Astrocyte (in vitro differentiated cells and primary cell): ENCODE results near the gene MYO1E.

Experiments
- EZH2 ChIP-seq: IDR thresholded peaks from 2 replicates; pipeline ENCODE4 v1.6.1; 2012; ENCODE audit warnings: mild to moderate bottlenecking, low read length, inconsistent platforms; ENCODE audit not compliant: insufficient read depth
- TF ChIP-seq, protein P1 (sequence below): IDR thresholded peaks from 2 replicates; pipeline ENCODE4 v1.5.1; 2011; ENCODE audit warnings: low read depth, mild to moderate bottlenecking, inconsistent platforms, low read length, moderate library complexity; ENCODE audit not compliant: insufficient read depth

DNA sequence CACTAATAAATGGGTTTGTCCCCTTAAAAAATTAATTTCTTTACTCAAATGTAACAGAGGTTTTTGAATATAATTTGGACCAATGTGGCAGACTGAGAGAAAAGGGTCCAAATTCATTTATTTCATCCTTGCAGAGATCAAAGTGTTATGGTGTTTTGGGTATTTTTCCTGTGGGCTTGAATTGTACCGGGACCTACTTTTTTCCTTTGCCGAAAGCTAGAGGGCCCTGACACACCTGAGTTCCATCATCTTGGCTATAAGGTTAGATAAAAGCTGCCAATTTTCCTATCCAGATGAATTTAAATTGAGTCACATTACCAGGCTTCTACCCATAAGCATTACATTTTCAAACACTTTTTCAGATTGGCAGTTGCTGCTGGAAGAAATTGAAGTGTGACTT is 266.8 kb downstream of the MYO1E start:
- TF ChIP-seq, protein P1, sequence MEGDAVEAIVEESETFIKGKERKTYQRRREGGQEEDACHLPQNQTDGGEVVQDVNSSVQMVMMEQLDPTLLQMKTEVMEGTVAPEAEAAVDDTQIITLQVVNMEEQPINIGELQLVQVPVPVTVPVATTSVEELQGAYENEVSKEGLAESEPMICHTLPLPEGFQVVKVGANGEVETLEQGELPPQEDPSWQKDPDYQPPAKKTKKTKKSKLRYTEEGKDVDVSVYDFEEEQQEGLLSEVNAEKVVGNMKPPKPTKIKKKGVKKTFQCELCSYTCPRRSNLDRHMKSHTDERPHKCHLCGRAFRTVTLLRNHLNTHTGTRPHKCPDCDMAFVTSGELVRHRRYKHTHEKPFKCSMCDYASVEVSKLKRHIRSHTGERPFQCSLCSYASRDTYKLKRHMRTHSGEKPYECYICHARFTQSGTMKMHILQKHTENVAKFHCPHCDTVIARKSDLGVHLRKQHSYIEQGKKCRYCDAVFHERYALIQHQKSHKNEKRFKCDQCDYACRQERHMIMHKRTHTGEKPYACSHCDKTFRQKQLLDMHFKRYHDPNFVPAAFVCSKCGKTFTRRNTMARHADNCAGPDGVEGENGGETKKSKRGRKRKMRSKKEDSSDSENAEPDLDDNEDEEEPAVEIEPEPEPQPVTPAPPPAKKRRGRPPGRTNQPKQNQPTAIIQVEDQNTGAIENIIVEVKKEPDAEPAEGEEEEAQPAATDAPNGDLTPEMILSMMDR = no peak
- TF ChIP-seq EZH2 = no peak
